ENCODE measurements around the gene SOX9.

DNA sequence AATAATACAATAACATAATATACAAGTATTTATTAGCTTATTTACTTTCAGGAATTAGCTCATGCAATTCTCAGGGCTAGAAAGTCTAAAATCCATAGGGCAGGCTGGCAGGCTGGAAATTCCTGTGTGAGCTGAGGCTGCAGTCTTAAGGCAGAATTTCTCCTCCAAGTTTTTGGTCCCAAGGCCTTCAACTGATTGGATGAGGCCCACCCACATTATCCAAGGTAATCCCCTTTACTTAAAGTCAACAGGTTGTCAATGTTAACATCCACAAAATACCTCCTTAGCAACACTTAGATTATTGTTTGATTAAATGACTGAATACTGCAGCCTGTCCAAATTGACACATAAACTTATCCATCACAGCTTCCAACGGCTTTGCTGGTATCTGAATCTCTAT is 32.9 kb upstream of the SOX9 start:
- TF ChIP-seq, protein P1, sequence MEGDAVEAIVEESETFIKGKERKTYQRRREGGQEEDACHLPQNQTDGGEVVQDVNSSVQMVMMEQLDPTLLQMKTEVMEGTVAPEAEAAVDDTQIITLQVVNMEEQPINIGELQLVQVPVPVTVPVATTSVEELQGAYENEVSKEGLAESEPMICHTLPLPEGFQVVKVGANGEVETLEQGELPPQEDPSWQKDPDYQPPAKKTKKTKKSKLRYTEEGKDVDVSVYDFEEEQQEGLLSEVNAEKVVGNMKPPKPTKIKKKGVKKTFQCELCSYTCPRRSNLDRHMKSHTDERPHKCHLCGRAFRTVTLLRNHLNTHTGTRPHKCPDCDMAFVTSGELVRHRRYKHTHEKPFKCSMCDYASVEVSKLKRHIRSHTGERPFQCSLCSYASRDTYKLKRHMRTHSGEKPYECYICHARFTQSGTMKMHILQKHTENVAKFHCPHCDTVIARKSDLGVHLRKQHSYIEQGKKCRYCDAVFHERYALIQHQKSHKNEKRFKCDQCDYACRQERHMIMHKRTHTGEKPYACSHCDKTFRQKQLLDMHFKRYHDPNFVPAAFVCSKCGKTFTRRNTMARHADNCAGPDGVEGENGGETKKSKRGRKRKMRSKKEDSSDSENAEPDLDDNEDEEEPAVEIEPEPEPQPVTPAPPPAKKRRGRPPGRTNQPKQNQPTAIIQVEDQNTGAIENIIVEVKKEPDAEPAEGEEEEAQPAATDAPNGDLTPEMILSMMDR (IDR thresholded peaks at IDR 0.05), result no peak
- TF ChIP-seq POLR2A (IDR thresholded peaks at IDR 0.05), result no peak

All from Peyer's patch (tissue), 4 donors.